Measurements from ENCODE around the gene SIN3A.

SIN3A gene

DNA sequence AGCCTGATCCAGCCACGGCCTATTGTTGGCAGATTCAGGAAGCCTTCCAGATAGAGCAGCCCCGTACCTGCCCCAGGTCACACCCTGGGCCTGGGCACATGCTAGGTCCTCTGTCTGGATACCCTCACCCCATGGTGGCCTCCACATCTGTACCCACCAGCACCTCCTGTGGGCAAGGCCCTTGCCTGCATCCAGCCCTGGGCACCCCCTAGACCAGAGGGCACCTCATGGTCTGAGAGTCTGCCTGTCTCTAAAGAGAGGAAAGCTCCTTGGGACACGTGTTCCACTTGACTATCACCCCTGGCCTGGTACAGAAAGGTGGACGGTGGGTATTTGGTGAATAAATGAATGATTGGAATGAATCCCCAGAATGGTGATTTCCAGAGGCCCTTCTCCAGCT is 124.5 kb downstream of the SIN3A start:
- TF ChIP-seq, protein P1, sequence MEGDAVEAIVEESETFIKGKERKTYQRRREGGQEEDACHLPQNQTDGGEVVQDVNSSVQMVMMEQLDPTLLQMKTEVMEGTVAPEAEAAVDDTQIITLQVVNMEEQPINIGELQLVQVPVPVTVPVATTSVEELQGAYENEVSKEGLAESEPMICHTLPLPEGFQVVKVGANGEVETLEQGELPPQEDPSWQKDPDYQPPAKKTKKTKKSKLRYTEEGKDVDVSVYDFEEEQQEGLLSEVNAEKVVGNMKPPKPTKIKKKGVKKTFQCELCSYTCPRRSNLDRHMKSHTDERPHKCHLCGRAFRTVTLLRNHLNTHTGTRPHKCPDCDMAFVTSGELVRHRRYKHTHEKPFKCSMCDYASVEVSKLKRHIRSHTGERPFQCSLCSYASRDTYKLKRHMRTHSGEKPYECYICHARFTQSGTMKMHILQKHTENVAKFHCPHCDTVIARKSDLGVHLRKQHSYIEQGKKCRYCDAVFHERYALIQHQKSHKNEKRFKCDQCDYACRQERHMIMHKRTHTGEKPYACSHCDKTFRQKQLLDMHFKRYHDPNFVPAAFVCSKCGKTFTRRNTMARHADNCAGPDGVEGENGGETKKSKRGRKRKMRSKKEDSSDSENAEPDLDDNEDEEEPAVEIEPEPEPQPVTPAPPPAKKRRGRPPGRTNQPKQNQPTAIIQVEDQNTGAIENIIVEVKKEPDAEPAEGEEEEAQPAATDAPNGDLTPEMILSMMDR (IDR thresholded peaks at IDR 0.05; ENCODE audit: control insufficient read depth, insufficient read depth, low read depth, low read length, missing control alignments), result no peak
- no peak for DNase-seq (ENCODE audit: low read depth)
- H3K4me3 ChIP-seq (ENCODE audit: control insufficient read depth, low read depth, low read length), result no peak overlapping the region

DNA sequence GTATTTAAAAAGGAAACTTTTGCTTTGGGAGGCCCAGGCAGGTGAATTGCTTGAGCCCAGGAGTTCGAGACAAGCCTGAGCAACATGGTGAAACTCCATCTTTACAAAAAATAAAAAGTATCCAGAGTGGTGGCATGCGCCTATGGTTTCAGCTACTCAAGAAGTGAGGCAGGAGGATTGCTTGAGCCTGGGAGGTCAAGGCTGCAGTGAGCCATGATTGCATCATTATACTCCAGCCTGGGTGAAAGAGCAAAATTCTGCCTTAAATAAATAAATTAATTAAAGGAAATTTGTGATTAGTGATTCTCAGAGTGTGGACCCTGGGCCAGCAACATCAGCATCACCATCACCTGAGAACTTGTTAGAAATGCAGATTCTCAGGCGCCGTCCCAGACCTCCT is 125.6 kb downstream of the SIN3A start:
- H3K4me3 ChIP-seq (ENCODE audit: control insufficient read depth, low read depth, low read length), result no peak overlapping the region
- TF ChIP-seq, protein P1 (IDR thresholded peaks at IDR 0.05; ENCODE audit: control insufficient read depth, insufficient read depth, low read depth, low read length, missing control alignments), result no peak
- DNase-seq (ENCODE audit: low read depth), result no peak

DNA sequence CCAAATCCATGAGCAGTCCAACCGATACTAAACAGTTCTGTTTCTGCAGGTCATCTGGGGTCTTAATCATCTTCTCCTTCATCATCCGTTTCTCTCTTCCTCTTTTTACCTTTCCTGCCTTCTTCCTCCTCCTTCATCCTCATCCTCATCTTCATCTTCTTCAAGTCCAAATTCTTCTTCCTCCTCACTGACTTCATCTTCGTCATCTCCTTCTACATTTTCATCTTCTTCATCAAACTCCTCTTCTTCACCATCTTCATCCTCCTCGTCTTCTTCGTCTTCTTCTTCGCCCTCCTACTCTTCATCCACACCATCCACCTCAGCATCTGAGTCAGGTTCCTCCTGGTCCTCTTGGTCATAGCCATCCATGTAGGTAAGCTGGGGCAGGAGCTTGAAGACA is 129.8 kb downstream of the SIN3A start:
- H3K4me3 ChIP-seq (ENCODE audit: control insufficient read depth, low read depth, low read length), result no peak overlapping the region
- DNase-seq (ENCODE audit: low read depth), result no peak
- TF ChIP-seq, protein P1 (IDR thresholded peaks at IDR 0.05; ENCODE audit: control insufficient read depth, insufficient read depth, low read depth, low read length, missing control alignments), result no peak

Measured in AG09309 (cell line).